GM13977 (cell line): ENCODE results near the gene CREG2.

Experiments
- DNase-seq: peaks from one replicate; pipeline ENCODE4 v3.0.0; 2012; ENCODE audit warnings: low spot score
- CTCF ChIP-seq: IDR thresholded peaks from 2 replicates; pipeline ENCODE4 v1.5.1; 2012; ENCODE audit warnings: mild to moderate bottlenecking, control low read depth; ENCODE audit not compliant: insufficient read depth; ENCODE audit errors: extremely low read depth, missing control alignments
- in situ Hi-C: fragments of 300-500 bp; cut with MboI; formaldehyde crosslinking; loops from one replicate; pipeline ENCODE4 v1.12.0; 2022; ENCODE audit warnings: low sequenced_read_pairs, low pct_unique_long_range_greater_than_20kb, mixed read lengths, inconsistent platforms; ENCODE audit not compliant: unreplicated experiment

CREG2 gene

DNA sequence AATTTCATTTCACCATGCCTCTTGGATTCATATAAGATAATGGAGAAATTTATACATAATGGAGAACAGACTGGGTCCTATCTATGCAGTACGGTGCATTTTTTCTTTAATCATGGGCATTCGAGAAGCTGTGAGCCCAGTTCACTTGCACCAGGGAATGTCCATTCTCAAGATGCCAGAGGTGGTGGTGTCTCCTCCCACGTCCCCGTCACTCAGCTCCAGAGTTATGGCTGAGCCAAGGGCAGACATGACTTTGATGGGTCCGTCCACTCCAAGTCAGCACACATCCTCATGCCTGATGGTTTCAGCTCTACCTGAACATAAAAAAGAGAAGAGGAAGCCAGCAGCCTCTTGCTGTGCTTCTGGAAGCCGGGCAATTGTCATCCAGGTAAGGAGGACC lies 42.1 kb upstream of the CREG2 start:
- TF ChIP-seq CTCF: no peak
- DNase-seq: no peak
- in situ Hi-C loops: no loop called here

DNA sequence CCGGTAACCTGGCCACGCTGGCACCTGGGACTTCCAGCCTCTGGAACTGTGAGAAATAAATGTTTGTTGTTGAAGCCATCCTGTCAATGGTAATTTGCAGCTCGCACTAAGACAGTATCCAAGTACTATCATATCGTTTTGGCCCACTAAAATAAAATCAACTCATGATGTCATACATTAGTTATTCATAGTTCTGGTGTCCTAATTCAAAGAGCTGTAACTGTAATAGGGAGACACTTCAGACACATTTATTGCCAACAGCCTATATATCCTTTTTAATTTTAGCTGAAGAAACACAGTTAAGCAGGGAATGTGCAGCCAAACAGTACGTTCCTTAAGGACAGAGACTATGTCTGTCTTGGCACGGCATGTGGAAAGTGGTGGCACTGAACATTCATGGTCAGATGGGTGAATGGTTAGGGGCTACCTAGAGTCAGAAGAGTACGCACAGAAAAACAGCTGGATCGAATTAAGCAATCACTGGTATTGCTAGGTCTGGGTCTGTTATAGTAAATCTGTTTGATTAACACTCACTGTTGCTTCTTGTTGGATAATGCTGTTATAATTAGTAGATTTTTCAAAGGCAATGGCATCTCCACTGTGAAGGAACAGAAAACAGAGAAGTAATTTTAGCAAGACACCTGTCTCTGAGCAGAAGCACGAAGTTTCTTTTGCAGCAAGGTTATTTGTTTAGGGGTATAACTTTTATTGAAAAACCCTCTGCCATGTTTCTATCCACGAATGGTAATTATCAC lies 41.3 kb upstream of the CREG2 start:
- TF ChIP-seq CTCF: no peak

DNA sequence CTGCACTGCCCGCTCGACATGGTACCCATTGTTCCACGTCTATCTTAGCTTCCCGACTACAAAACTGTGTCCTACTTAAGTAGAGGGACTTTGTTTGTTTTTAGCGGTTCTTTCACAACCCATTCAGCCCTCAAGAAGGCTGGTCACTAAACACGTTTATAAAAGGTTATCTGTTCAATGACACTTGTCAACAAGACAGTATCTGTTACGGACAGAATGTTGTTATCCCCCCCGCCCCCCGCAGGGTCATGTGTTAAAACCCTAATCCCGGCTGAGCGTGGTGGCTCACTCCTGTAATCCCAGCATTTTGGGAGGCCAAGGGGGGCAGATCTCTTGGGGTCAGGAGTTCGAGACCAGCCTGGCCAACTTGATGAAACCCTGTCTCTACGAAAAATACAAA lies 40.4 kb upstream of the CREG2 start:
- in situ Hi-C loops: no loop called here
- TF ChIP-seq CTCF: no peak
- DNase-seq: no peak

More for the DNA sequence above, 41.3 kb upstream of the CREG2 start:
- in situ Hi-C loops: no loop called here
- no peak for DNase-seq

- TF ChIP-seq CTCF: no peak
- in situ Hi-C loops: no loop called here
- DNase-seq: no peak
Measured at GRCh38 chr2:101427240-101427639, 39.9 kb upstream of the CREG2 start.

DNA sequence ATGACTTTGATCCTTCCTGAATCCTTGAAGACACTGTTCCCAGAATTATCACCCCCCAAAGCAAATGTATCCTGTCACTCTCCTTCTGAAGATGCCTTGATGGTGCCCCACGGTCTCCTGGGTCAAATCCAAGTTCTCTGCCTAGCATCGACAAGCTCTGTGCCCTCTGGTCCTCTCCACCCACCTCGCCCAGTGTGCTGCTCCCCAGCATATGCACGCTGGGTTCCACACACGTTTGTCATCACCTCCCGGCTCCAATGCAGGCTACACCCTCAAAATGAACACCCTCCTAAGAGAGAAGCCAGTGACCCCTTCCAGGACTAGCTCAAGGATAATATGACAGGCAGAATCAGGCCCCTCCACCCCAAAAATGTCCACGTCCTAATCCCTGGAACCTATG lies 39.5 kb upstream of the CREG2 start:
- DNase-seq: no peak
- in situ Hi-C loops: no loop called here
- TF ChIP-seq CTCF: no peak

DNA sequence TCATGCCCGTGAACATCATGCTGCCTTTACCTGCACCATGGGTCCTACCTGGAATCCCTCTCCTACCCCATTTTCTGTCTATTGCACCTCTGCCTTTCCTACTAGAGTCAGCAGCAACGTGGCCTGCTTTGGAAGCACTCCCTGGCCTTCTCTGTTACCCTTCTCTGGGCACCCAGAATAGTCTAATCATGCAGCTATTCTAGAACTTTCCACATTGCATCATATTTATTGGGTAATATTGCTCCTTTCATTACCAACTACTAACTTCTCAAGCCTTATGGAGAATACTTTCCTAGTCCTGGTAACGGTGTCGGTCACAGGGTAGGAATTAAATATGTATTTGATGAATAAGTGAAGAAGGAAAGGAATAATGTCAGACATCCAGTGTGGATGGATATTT lies 33.3 kb upstream of the CREG2 start:
- no peak for TF ChIP-seq CTCF
- in situ Hi-C loops: loop anchor here (25.0 kb wide), 1 partner anchor 417 kb away; no protein-coding TSS in a partner anchor
- DNase-seq: no peak
